Activated T-helper 1 cell treated with anti-CD3 and anti-CD28 coated beads, Interleukin-12 subunit alpha, Interleukin-12 subunit beta, Interleukin-2, Interleukin-4 antibody, amounts not matched to agents 30 ng/mL and 10 ng/mL and 1 ng/mL, durations not matched to agents 14 hours and 24 hours and 36 hours (primary cell): ENCODE measurements around the gene PRKCD. TPM values are rescaled to one million over a fixed set of nuclear protein-coding genes. Genes with fewer than 3 reads are reported as not detected.

Experiments used
- DNase-seq: peaks from one replicate; pipeline ENCODE4 v3.0.0; 2021; ENCODE audit warnings: low spot score
- H3K27ac Mint-ChIP-seq: one replicate; pipeline ENCODE4 v1.8.0; 2021; ENCODE audit warnings: mild to moderate bottlenecking, mixed read lengths
- H3K27me3 Mint-ChIP-seq: one replicate; pipeline ENCODE4 v1.8.0; 2022; ENCODE audit warnings: mild to moderate bottlenecking, moderate library complexity, mixed read lengths; ENCODE audit not compliant: insufficient read depth
- H3K36me3 Mint-ChIP-seq: one replicate; pipeline ENCODE4 v1.8.0; 2021; ENCODE audit warnings: low read depth, mixed read lengths
- H3K4me1 Mint-ChIP-seq: one replicate; pipeline ENCODE4 v1.8.0; 2021; ENCODE audit warnings: low read depth, mixed read lengths
- H3K4me3 Mint-ChIP-seq: one replicate; pipeline ENCODE4 v1.8.0; 2021; ENCODE audit warnings: mild to moderate bottlenecking, moderate library complexity, mixed read lengths
- H3K9me3 Mint-ChIP-seq: one replicate; pipeline ENCODE4 v1.8.0; 2021; ENCODE audit warnings: mixed read lengths
- intact Hi-C: fragments of 100-400 bp; cut with micrococcal nuclease; formaldehyde crosslinking; loops from one replicate; pipeline ENCODE4 v1.15.1; 2024
- total RNA-seq: library from RNA; stranded (reverse); gene quantifications from 2 replicates; pipeline ENCODE4 v1.2.3, GENCODE V29; 2022

PRKCD gene
- total RNA-seq, 1 donor from 2014 or later, result 24.8 TPM

GRCh38 chr3:53162672-53163443 lies 1.8 kb downstream of the PRKCD start:
- Mint-ChIP-seq H3K4me3 (peak overlapping the region; percentile 86), H3K9me3 (no peaks in the 10 kb centered on the region), H3K36me3 (peaks cover 2% of the 10 kb centered on the region), H3K4me1 (peaks cover 43% of the 10 kb centered on the region), H3K27me3 (peaks cover 10% of the 10 kb centered on the region), H3K27ac (peak overlapping the region; percentile 70)
- peak; percentile 20 for DNase-seq
- intact Hi-C loops, result loop anchor here (1.0 kb wide), 1 partner anchor 93 kb away; the partner anchor contains the start of gene TKT

GRCh38 chr3:53163444-53164387 lies 2.7 kb downstream of the PRKCD start:
- Mint-ChIP-seq H3K4me3 (peak overlapping the region; percentile 86), H3K27ac (peak overlapping the region; percentile 24), H3K36me3 (peaks cover 2% of the 10 kb centered on the region), H3K9me3 (no peaks in the 10 kb centered on the region), H3K4me1 (peaks cover 46% of the 10 kb centered on the region), H3K27me3 (peaks cover 10% of the 10 kb centered on the region)
- no peak for DNase-seq
- intact Hi-C loops, result no loop called here

GRCh38 chr3:53164911-53165310 lies 3.9 kb downstream of the PRKCD start:
- Mint-ChIP-seq H3K27me3 (peaks cover 5% of the 10 kb centered on the region), H3K4me3 (no peak overlapping the region), H3K36me3 (peaks cover 2% of the 10 kb centered on the region), H3K4me1 (peaks cover 51% of the 10 kb centered on the region), H3K27ac (no peak overlapping the region), H3K9me3 (no peaks in the 10 kb centered on the region)
- intact Hi-C loops, result no loop called here
- DNase-seq, result no peak

- no peak for DNase-seq
- H3K9me3 Mint-ChIP-seq, result no peaks in the 10 kb centered on the region
- peaks cover 57% of the 10 kb centered on the region for H3K4me1 Mint-ChIP-seq
- no peak overlapping the region for H3K4me3 Mint-ChIP-seq
- H3K36me3 Mint-ChIP-seq, result peaks cover 2% of the 10 kb centered on the region
- intact Hi-C loops, result no loop called here
- no peak overlapping the region for H3K27ac Mint-ChIP-seq
- peaks cover 1% of the 10 kb centered on the region for H3K27me3 Mint-ChIP-seq
Measured at GRCh38 chr3:53166206-53166605, 5.2 kb downstream of the PRKCD start.

- Mint-ChIP-seq H3K4me1 (peaks cover 64% of the 10 kb centered on the region), H3K27me3 (peaks cover 1% of the 10 kb centered on the region), H3K36me3 (peaks cover 5% of the 10 kb centered on the region), H3K27ac (no peak overlapping the region), H3K9me3 (no peaks in the 10 kb centered on the region), H3K4me3 (no peak overlapping the region)
- intact Hi-C loops, result no loop called here
- DNase-seq, result no peak
Measured at GRCh38 chr3:53166781-53167291, 5.8 kb downstream of the PRKCD start.

- Mint-ChIP-seq H3K4me3 (no peak overlapping the region), H3K27me3 (peaks cover 1% of the 10 kb centered on the region), H3K36me3 (peaks cover 5% of the 10 kb centered on the region), H3K9me3 (no peaks in the 10 kb centered on the region), H3K27ac (no peak overlapping the region), H3K4me1 (peaks cover 59% of the 10 kb centered on the region)
- no peak for DNase-seq
- intact Hi-C loops, result no loop called here
Measured at GRCh38 chr3:53167418-53168174, 6.6 kb downstream of the PRKCD start.

GRCh38 chr3:53168175-53168923 lies 7.3 kb downstream of the PRKCD start:
- H3K4me1 Mint-ChIP-seq, result peaks cover 52% of the 10 kb centered on the region
- H3K4me3 Mint-ChIP-seq, result no peak overlapping the region
- intact Hi-C loops, result no loop called here
- peak overlapping the region; percentile 61 for H3K27ac Mint-ChIP-seq
- peaks cover 5% of the 10 kb centered on the region for H3K36me3 Mint-ChIP-seq
- H3K27me3 Mint-ChIP-seq, result peaks cover 1% of the 10 kb centered on the region
- no peaks in the 10 kb centered on the region for H3K9me3 Mint-ChIP-seq
- DNase-seq, result no peak

- Mint-ChIP-seq H3K27ac (peak overlapping the region; percentile 15), H3K4me1 (peaks cover 48% of the 10 kb centered on the region), H3K4me3 (no peak overlapping the region), H3K9me3 (no peaks in the 10 kb centered on the region), H3K27me3 (peaks cover 1% of the 10 kb centered on the region), H3K36me3 (peaks cover 11% of the 10 kb centered on the region)
- no peak for DNase-seq
- intact Hi-C loops, result no loop called here
Measured at GRCh38 chr3:53169045-53169831, 8.2 kb downstream of the PRKCD start.

- no peak for DNase-seq
- H3K9me3 Mint-ChIP-seq, result no peaks in the 10 kb centered on the region
- H3K27me3 Mint-ChIP-seq, result peaks cover 1% of the 10 kb centered on the region
- H3K4me1 Mint-ChIP-seq, result peaks cover 48% of the 10 kb centered on the region
- peaks cover 11% of the 10 kb centered on the region for H3K36me3 Mint-ChIP-seq
- intact Hi-C loops, result no loop called here
- no peak overlapping the region for H3K27ac Mint-ChIP-seq
- peak overlapping the region; percentile 60 for H3K4me3 Mint-ChIP-seq
Measured at GRCh38 chr3:53169832-53170324, 8.9 kb downstream of the PRKCD start.

GRCh38 chr3:53170325-53171063 lies 9.5 kb downstream of the PRKCD start:
- H3K27me3 Mint-ChIP-seq, result peaks cover 1% of the 10 kb centered on the region
- H3K36me3 Mint-ChIP-seq, result peaks cover 11% of the 10 kb centered on the region
- intact Hi-C loops, result no loop called here
- H3K9me3 Mint-ChIP-seq, result no peaks in the 10 kb centered on the region
- H3K4me3 Mint-ChIP-seq, result peak overlapping the region; percentile 60
- DNase-seq, result peak; percentile 26
- H3K4me1 Mint-ChIP-seq, result peaks cover 48% of the 10 kb centered on the region
- peak overlapping the region; percentile 59 for H3K27ac Mint-ChIP-seq

- H3K4me1 Mint-ChIP-seq, result peaks cover 48% of the 10 kb centered on the region
- H3K4me3 Mint-ChIP-seq, result no peak overlapping the region
- intact Hi-C loops, result no loop called here
- H3K27ac Mint-ChIP-seq, result peak overlapping the region; percentile 5
- peaks cover 11% of the 10 kb centered on the region for H3K36me3 Mint-ChIP-seq
- no peak for DNase-seq
- H3K9me3 Mint-ChIP-seq, result no peaks in the 10 kb centered on the region
- H3K27me3 Mint-ChIP-seq, result peaks cover 1% of the 10 kb centered on the region
Measured at GRCh38 chr3:53171064-53171418, 10.0 kb downstream of the PRKCD start.
